ENCODE data around the gene MPRIP.

The MPRIP gene

DNA sequence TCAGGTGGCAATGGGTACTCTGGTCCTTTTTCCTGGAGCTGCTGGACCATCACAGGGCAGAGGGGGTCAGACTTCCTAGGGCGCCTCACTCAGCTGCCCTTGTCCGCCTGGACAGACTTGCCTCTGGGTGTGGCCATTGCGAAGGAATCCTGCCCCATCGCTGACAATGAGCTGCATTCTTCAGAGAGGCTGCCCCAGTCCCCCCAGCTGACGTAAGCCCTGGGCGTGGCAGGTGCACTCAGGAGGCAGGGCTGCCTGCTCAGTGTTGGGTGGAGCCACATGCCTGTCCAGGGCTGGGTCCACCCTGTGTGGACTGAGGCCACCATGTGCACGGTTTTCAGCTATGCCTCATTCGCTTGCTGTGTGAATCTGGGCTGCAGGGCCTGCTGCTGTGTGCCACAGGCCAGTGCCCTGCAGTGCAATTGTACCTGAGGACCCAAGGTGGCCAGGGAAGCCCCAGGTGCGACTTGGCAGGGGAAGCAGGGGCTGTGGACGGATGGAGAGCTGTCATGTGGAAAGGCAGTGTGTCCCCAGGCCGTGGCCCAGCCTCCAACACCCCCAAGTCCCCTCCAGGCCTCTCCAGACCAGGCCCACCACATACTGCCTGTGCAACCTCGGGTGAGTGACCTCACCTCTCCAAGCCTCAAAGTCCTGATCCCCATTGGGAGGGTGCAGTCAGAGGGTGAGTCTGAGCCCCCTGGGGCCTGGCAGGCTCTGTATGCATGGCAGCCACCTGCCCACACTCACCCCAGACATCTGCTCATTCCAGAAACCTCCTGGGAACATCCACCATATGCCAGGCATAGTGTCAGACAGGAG is 14.0 kb upstream of the MPRIP start:
- DNase-seq (ENCODE audit: extremely low spot score, insufficient read length, low read depth) (no peak), FAIRE-seq (no peak)

GRCh38 chr17:17028878-17029535 is 13.2 kb upstream of the MPRIP start:
- DNase-seq (ENCODE audit: extremely low spot score, insufficient read length, low read depth) (no peak), FAIRE-seq (no peak)

DNA sequence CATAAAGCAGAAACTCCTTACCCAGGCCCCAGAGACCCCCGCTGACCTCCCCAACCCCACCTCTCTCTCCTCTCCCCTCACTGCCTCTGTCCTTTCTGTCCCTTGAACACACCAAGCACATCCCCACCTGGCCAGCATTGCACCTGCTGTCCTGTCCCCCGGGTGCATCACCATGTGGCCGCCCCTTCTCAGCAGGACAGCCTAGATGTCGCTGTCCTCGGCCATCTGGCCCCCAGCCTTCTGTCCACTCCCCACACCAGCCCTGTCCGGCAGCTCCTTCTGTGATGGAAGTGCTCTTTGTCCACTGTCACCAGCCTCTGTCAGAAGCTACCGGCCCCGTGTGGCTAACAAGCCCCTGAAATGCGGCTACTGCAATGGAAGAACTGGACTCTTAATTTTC is 12.3 kb upstream of the MPRIP start:
- DNase-seq (ENCODE audit: extremely low spot score, insufficient read length, low read depth) (no peak), FAIRE-seq (no peak)

- FAIRE-seq, result no peak
- no peak for DNase-seq (ENCODE audit: extremely low spot score, insufficient read length, low read depth)
Measured at GRCh38 chr17:17030515-17031211, 11.6 kb upstream of the MPRIP start.

DNA sequence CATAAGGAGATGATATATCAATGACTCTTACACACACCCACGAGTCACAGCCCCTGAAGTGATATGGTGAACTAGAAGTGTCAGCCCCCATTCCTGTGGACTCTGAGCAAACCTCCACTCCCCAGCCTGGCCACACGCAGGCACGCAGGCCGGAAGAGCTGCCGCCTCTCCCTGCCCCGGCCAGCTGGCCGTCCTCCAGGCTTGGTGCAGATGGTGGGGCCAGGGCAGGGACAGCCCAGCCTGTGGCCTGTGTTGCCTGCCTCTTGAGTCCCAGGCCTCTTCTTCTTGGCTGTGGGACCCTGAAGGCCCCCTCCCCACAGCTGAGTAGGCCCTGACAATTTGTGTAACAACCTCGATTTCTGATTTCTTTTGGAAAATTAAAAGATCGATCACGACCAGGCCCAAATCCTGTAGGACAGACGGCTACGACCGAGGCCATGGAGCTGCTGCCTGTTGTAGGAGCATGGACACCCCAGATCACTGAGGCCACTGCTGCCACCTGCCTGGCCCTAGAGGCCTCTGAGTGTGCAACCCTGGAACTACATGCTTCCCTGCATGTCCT is 10.0 kb upstream of the MPRIP start:
- DNase-seq (ENCODE audit: extremely low spot score, insufficient read length, low read depth), result no peak
- FAIRE-seq, result no peak

DNA sequence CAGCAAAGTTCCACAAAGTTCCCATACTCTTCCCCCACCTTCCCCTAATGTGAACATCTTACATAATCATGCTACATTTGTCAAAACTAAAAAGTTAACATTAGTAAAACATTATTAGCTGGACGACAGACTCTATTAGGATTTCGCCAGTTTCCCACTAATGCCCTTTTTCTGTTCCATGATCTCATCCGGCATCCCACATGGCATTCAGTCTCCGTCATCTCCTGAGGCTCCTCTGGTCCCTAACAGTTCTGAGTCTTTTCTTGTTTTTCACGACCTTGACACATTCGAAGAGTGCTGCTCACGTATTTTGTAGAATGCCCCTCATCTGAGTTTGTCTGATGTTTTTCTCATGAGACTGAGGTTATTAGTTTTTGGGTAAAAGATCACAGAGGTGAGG is 8.8 kb upstream of the MPRIP start:
- no peak for DNase-seq (ENCODE audit: extremely low spot score, insufficient read length, low read depth)
- no peak for FAIRE-seq

DNA sequence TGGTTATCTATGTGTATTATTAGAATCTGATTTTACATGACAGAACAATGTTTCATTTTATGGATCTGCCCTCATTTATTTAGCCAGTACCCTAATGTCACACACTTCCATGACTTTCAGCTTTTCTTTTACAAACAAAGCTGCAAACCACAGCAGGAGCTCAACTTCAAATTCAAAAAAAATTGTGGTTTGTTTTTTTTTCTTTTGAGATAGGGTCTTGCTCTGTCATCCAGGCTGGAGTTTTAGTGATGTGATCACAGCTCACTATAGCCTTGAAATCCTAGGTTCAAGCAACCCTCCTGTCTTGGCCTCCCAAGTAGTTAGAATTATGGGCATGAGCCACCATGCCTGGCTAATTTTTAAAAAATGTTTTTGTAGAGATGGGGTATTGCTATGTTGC is 8.2 kb upstream of the MPRIP start:
- FAIRE-seq (no peak), DNase-seq (ENCODE audit: extremely low spot score, insufficient read length, low read depth) (no peak)

DNA sequence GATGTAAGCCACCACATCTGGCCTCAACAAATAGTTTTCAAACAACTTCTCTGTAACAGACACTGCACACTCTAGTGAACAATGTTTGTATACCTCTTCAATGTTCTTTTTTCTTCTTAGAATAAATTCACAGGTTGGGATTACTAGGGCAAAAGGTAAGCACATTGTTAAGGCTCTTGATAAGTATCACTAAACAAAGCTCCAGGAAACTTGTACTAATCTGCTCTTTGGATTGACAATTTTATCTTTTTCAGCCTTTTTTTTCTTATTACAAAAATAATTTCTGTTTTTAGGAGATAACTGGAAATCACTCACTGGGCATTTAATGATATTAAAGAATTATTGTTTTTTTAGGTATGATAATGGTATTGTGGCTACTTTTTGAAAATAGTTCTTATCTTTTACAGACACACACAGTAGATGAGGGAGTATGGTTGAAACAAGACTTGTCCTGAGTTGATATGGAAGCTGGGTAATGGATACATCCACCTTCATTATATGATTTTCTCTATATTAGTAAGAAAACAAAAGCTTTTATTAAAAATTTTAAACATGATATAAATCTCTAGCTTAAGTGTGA is 7.7 kb upstream of the MPRIP start:
- no peak for DNase-seq (ENCODE audit: extremely low spot score, insufficient read length, low read depth)
- FAIRE-seq, result no peak

DNA sequence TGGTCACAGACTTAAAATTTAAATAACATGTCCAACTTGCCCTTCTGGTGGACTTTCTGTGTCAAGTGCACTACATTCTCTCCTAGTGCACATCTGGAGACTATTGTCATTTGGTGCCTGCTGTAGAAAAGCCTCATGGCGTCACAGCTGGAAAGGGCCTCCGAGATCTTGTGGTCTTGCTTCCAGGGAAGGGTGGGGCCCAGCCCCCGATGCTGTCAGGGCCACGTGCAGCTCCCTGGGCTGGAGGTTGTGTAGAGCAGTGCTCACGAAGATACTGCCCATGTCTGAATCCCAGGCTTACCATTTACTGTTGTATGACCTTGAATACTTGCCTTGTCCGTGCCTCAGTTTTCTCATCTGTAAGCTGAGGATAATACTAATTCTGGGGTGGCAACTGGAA is 6.8 kb upstream of the MPRIP start:
- FAIRE-seq (no peak), DNase-seq (ENCODE audit: extremely low spot score, insufficient read length, low read depth) (no peak)

- DNase-seq (ENCODE audit: extremely low spot score, insufficient read length, low read depth), result no peak
- no peak for FAIRE-seq
Measured at GRCh38 chr17:17035920-17036523, 6.2 kb upstream of the MPRIP start.

DNA sequence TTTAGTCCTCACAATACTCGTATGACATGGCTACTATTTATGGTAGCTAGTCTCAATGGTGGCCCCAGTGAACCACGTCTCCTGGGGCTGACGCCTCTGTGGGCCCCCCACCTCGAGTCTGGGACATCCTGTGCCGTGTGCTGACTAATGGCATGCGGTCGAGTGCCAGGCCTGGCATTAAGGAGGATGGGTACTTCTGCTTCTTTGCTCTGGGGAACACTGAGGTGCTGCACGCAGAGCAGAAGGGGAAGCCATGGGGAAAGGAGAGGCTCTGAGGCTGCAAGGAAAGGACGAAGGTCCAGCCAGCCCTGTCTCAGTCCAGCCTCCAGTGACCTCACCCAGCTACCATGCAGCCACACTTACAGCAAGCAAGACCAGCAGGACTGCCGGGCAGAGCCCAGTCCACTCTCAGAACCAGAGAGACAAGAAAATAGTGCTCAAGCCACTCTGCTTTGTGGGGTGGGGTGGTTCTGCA is 5.7 kb upstream of the MPRIP start:
- no peak for DNase-seq (ENCODE audit: extremely low spot score, insufficient read length, low read depth)
- no peak for FAIRE-seq

- no peak for DNase-seq (ENCODE audit: extremely low spot score, insufficient read length, low read depth)
- FAIRE-seq, result no peak
Measured at GRCh38 chr17:17039911-17040310, 2.3 kb upstream of the MPRIP start.

- DNase-seq (ENCODE audit: extremely low spot score, insufficient read length, low read depth) (no peak), FAIRE-seq (no peak)
Measured at GRCh38 chr17:17041018-17041521, 1.2 kb upstream of the MPRIP start.

DNA sequence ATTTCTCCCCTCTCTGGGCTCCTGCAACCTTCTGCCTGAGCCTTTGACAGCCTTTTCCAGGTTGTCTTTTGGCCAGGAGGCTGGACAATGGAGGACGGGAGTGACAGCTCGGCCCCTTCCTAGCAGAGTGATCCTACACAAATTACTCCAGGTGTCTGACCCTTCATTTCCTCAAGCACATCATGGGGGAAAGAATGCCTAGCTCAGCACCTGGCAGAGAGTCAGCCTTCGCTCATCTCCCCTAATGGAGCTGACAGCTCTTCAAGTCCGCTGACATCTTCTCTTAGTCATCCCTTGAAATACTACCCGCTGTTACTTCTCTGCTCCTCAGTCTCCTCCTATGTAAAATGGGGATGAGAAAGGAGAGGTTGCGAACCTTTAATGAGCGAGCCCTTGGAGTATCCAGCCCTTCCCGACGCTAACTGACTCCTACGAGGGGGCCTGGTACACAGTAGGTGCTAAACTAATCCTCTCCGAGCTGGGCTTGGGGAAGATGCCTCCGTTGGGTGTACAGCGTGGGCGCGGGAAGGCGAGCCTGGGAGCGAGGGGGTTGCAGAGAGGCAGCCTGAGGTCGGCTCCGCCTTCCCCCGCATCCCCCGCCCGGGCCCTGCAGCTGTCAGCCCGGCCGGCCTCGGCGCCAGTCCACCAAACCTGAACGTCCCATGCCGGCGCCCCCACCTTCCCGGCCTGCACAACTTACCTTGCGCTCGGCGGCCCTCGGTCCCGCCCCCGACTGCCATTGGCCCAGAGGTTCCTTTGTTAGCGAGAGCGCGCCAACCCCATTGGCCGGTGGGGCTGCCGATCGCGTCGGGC is 480 bp upstream of the MPRIP start:
- FAIRE-seq (peak; percentile 85), DNase-seq (ENCODE audit: extremely low spot score, insufficient read length, low read depth) (peak; percentile 94)

GRCh38 chr17:17042851-17043460 is 699 bp downstream of the MPRIP start:
- no peak for FAIRE-seq
- no peak for DNase-seq (ENCODE audit: extremely low spot score, insufficient read length, low read depth)

GRCh38 chr17:17043461-17044271 is 1.4 kb downstream of the MPRIP start:
- DNase-seq (ENCODE audit: extremely low spot score, insufficient read length, low read depth) (no peak), FAIRE-seq (peak; percentile 73)

DNA sequence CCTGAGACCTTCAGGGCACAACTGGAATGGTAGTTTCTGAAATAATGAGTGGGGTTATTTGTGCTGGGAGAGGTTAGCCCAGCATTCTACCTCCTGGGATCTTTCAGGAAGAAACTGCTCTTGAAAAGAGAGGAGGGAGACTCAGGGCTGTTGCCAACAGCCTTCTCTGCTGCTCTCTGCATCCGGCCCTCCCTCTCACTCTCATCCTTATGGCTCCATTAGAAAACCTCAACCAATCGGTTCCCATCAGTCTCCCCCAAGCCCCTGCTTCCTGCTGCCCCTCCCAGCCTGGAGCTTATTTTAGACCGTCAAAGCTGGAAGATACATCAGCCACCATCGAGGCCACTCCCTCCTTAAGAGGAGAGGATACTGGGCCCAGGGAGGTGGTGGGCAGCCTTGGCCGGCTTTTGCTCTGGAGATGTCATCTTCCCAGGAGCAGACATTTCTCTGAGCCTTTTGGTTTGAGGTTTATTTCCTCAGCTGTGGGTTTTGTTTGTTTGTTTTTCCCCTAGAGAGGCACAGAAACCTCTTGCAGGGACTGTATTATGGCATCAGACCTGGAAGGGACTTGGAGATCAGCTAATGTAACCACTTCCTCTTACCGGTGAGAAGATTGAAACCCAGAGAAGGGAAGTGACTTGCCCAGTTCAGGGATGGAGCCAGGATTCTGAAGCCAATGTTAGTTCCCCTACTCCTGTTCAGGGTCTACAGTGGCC is 2.7 kb downstream of the MPRIP start:
- peak; percentile 96 for FAIRE-seq
- no peak for DNase-seq (ENCODE audit: extremely low spot score, insufficient read length, low read depth)
